Measurements from ENCODE around the gene MC2R.
"Not testable (repeated sequence)": the region's sequence is repeated elsewhere in the genome, so short reads cannot be mapped to it uniquely, and the experiment has no call there.

The MC2R gene

GRCh38 chr18:13893418-13893760, 21.9 kb downstream of the MC2R start:
- no peak for DNase-seq (ENCODE audit: low spot score)

GRCh38 chr18:13892098-13892497, 23.2 kb downstream of the MC2R start:
- DNase-seq (ENCODE audit: low spot score): no peak

GRCh38 chr18:13890761-13891361, 24.5 kb downstream of the MC2R start:
- no peak for DNase-seq (ENCODE audit: low spot score)

- DNase-seq (ENCODE audit: low spot score): no peak
Observed at GRCh38 chr18:13889671-13890070, 25.7 kb downstream of the MC2R start.

- DNase-seq (ENCODE audit: low spot score): no peak
Observed at GRCh38 chr18:13888191-13888716, 27.1 kb downstream of the MC2R start.

DNA sequence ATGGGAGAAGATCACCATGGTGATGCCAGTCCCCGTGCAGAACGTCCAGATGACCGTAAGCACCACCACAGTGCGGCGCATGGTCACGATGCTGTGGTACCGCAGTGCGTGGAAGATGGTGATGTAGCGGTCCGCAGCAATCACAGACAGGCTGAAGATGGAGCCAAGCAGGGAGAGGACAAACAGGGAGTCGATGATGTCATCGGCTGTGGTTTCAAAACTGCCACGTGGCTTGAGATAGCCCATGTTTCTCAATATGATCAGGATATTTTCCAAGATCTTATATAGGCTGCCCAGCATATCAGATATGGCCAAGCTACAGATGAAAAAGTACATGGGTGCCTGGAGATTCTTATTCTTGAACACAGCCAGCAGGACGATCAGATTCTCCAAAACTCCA, 30.3 kb downstream of the MC2R start:
- DNase-seq (ENCODE audit: low spot score): no peak

GRCh38 chr18:13879937-13880336, 35.4 kb downstream of the MC2R start:
- no peak for DNase-seq (ENCODE audit: low spot score)

GRCh38 chr18:13879492-13879891, 35.8 kb downstream of the MC2R start:
- DNase-seq (ENCODE audit: low spot score): no peak

GRCh38 chr18:13878857-13879256, 36.5 kb downstream of the MC2R start:
- no peak for DNase-seq (ENCODE audit: low spot score)

- DNase-seq (ENCODE audit: low spot score): no peak
Observed at GRCh38 chr18:13877157-13877556, 38.2 kb downstream of the MC2R start.

DNA sequence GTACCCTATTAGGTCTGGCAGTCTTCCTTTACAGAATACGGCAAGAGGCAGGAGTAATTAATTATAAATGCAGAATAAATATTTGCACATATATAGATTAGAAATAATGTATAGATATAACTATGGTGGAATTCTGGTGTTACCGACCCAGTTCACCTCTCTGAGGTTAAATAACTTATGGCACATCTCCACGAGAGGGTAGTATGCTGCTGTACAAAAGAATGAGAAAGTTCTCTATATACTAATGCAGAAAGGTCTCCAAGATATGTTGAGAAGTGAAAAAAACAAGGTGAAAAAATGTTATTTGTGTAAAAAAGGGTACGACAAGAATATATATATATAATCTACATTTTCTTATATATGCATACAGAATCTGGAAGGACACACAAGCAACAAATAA, 40.8 kb downstream of the MC2R start:
- no peak for DNase-seq (ENCODE audit: low spot score)

GRCh38 chr18:13872932-13873331, 42.4 kb downstream of the MC2R start:
- DNase-seq (ENCODE audit: low spot score): no peak

DNA sequence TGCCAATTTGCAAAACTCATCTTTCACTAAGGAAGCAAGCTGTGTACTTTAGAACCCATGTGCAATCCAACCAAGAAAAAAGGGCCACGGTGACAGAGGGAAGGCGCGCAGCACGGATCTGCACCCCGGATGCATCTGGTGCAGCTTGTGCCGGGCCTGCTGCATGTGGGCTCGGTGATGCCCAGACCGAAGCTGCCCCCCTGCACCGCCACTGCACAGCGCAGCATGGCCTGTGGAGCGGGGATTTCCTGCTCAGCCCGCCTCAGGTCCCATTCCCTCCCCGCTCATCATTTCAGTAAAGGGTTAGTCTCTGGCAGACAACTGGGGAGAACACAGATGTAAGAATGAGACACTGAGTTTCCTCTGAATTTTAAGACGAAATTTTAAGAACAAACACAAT, 43.0 kb downstream of the MC2R start:
- no peak for DNase-seq (ENCODE audit: low spot score)

DNA sequence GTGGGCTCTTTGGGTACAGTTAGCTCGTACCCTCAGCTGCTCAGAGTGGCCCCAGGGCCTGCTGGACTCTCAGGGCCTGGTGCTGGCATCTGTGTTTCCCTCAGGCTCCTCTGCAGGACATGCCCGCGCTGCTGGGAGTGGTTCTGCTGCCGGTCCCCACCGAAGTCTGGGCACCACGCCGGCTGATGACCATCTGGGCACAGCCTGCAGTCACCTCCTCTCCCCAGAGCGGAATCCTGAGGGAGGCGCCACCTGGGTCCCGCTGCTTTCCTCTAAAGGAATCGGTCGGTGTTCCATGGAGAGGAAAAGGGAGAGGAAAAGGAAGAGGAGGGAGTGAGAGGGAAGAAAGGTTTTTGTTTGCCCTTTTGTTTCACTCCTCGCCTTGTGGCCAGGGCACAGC, 43.6 kb downstream of the MC2R start:
- DNase-seq (ENCODE audit: low spot score): no peak

DNA sequence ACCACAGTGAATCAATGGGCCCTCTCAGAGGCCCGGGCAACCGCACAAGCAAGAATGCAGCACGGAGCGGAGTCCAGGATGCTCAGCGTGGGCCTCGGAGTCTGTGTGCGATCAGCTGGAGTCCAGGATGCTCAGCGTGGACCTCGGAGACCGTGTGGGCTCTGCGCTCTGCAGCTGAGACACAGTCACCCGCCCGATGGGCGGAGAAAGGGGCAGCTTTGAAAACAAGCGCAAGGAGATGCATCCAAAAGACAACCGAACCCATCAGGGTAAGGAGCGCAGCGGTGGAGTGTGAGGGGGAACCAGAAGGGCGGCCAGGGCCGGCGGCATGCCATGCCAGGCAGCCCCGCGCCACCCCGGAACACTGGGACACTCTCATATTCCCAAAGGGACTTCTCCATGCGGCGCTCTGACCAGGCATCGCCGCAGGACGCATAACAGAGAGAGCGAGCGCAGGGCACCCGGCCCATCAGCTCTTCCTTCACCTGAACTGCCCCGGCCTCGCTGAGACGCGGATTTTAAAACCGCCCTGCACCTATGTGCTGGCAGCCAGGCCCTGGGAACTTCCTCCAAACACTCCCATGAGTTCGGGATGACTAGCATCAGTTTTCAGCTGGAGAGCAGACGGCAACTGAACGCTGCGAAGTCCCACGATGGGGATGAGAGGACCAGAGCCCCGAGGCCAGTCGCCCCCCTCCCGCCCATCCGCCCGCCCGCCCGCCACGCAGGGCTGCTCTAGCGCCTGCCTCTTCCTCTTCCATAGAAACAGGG, 46.6 kb downstream of the MC2R start:
- DNase-seq (ENCODE audit: low spot score): no peak

DNA sequence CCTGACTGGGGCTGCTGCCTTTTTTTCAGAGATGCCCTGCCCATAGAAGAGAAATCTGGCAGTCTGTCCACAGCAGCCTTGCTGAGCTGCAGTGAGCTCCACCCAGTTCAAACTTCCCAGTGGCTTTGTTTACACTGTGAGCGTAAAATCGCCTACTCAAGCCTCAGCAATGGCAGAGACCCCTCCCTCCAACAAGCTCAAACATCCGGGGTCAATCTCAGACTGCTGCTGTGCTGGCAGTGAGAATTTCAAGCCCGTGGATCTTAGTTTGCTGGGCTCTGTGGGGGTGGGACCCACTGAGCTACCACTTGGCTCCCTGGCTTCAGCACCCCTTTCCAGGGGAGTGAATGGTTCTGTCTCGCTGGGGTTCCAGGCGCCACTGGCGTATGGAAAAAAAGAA, 52.4 kb downstream of the MC2R start:
- not testable (repeated sequence) for DNase-seq (ENCODE audit: low spot score)

DNA sequence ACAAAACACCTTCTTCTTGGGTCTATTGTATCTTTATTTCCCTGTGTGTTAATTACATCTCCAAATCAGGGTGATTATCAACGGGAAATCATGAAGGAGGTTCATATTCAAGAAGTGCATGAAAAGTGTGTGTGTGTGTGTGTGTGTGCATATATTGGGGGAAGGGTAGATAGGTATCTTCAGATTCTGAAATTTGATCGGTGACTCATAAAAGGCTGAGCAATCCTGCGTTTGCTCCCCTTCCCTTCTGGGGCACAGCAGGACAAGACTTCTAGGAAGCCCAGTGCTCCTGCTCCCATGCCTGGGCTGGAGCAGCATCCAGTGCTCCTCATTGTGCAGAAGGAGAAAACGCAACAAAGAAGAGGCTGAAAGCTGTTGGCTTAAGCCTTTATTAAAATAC, 65.5 kb downstream of the MC2R start:
- DNase-seq (ENCODE audit: low spot score): no peak

GRCh38 chr18:13836559-13836958, 78.8 kb downstream of the MC2R start:
- no peak for DNase-seq (ENCODE audit: low spot score)

GRCh38 chr18:13835202-13835601, 80.1 kb downstream of the MC2R start:
- no peak for DNase-seq (ENCODE audit: low spot score)

- DNase-seq (ENCODE audit: low spot score): no peak
Observed at GRCh38 chr18:13834496-13835015, 80.8 kb downstream of the MC2R start.

Data from SK-N-DZ (cell line).